ENCODE results near the gene EPHA4.

GRCh38 chr2:221606424-221606823 is 34.3 kb upstream of the EPHA4 start:
- TF ChIP-seq CTCF (conservative IDR thresholded peaks at IDR 0.05; ENCODE audit: low read length): no peak
- TF ChIP-seq EZH2phosphoT487 (IDR thresholded peaks at IDR 0.05; ENCODE audit: borderline replicate concordance): no peak

Data from Loucy (cell line).